Measurements from ENCODE around the gene LIN9. TPM values are rescaled to one million over a fixed set of nuclear protein-coding genes. Genes with fewer than 3 reads are reported as not detected.
"Not testable (repeated sequence)": the region's sequence is repeated elsewhere in the genome, so short reads cannot be mapped to it uniquely, and the experiment has no call there.

The LIN9 gene
- total RNA-seq, 1 donor, result 3.0 TPM

- no peak for DNase-seq (ENCODE audit: low read depth in 2 of 3, low spot score in 2 of 3)
These were observed 91.7 kb downstream of the LIN9 start for GRCh38 chr1:226217273-226217672.

DNA sequence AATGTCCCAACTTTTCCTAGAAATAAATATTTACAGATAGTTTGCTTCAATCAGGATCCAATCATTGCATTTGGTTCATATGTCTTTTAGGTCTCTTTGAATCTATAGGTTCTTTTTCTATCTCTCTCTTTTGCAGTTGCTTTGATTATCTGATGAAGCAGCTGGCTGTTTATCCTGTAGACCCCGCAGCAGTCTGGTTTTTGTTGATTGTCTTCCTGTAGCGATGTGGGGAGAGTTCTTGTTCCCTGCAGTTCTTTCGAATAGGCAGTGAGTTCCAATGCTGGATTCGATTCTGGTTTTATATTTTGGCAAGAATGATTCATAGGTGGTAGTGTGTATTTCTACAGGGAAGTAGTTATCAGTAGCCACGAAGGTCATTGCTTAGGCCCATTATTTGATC lies 92.9 kb downstream of the LIN9 start:
- DNase-seq (ENCODE audit: low read depth in 2 of 3, low spot score in 2 of 3), result peak in 1 of 3 donors; percentile 13

DNA sequence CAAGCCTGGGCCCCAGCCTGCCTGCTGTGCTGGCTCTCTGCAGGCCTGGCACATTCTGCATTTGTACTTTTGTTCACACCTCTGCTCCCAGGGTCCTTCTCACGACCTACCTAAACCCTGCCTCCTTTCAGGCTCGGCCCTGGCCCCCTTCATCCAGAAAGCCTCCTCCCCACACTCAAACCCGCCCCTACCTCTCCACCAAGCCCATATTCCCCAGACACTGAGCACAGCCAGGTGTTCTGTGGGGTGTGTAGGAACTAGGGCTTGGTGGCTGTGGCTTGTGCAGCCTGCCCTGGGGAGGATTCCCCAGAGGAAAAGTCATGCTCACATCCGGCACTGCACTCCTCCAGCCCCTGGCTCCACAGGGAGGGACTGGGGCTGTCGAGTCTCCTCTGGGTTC lies 93.7 kb downstream of the LIN9 start:
- DNase-seq (ENCODE audit: low read depth in 2 of 3, low spot score in 2 of 3), result no peak

GRCh38 chr1:226212545-226212944 lies 96.4 kb downstream of the LIN9 start:
- DNase-seq (ENCODE audit: low read depth in 2 of 3, low spot score in 2 of 3), result no peak

- no peak for DNase-seq (ENCODE audit: low read depth in 2 of 3, low spot score in 2 of 3)
These were observed 97.7 kb downstream of the LIN9 start for GRCh38 chr1:226211181-226211821.

- DNase-seq (ENCODE audit: low read depth in 2 of 3, low spot score in 2 of 3), result no peak
These were observed 98.3 kb downstream of the LIN9 start for GRCh38 chr1:226210571-226211176.

GRCh38 chr1:226209307-226210059 lies 99.5 kb downstream of the LIN9 start:
- DNase-seq (ENCODE audit: low read depth in 2 of 3, low spot score in 2 of 3), result no peak

DNA sequence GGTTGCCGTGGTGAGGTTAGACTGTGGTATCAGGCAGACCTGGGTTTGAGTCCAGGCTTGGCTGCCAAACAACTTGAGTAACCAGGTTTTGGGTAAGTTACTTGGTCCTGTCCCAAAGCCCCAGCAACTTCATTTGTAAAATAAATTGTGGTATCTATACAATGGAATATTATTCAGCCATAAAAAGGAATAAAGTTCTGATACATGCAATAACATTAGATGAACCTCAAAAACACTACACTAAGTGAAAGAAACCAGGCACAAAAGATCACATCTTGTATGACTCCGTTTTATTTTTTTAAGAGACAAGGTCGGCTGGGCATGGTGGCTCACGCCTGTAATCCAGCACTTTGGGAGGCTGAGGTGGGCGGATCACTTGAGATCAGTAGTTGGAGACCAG lies 101.9 kb downstream of the LIN9 start:
- DNase-seq (ENCODE audit: low read depth in 2 of 3, low spot score in 2 of 3), result no peak

DNA sequence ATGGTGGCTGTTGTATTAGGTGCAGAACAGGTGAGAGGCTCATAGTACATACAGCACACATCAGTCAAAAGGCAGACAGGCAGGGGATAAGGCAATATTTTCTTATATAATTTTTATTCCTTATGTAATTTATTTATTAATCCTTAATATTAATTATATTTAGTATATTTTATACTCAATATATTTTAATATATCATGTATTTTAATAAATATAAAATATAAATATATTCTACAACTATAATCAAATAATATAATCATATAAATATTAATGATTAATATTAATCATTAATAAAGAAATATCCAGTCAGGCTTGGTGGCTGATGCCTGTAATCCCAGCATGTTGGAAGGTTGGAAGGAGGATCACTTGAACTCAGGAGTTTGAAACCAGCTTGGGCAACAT lies 104.8 kb downstream of the LIN9 start:
- no peak for DNase-seq (ENCODE audit: low read depth in 2 of 3, low spot score in 2 of 3)

DNA sequence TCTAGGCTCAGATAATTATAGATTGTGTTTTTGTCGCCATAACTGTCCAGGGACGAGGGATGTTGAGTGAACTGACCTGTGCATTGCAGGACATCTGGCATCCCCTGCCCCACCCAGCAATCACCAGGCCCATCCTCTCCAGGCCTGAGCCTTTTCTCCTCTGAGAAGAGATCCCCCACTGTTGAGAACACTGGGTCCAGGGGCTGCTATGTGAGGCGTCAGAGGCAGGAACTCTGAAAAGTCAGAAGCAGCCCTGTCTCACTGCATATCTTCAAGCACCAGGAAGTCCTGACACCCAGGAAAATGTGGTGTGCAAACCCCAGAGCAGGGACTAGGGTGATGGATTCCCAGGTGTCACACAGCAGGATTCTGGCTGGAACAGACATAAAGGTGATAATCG lies 105.3 kb downstream of the LIN9 start:
- no peak for DNase-seq (ENCODE audit: low read depth in 2 of 3, low spot score in 2 of 3)

- no peak for DNase-seq (ENCODE audit: low read depth in 2 of 3, low spot score in 2 of 3)
These were observed 105.7 kb downstream of the LIN9 start for GRCh38 chr1:226203240-226203639.

GRCh38 chr1:226202666-226203065 lies 106.3 kb downstream of the LIN9 start:
- DNase-seq (ENCODE audit: low read depth in 2 of 3, low spot score in 2 of 3), result not testable (repeated sequence)

- DNase-seq (ENCODE audit: low read depth in 2 of 3, low spot score in 2 of 3), result no peak
These were observed 106.7 kb downstream of the LIN9 start for GRCh38 chr1:226202246-226202645.

DNA sequence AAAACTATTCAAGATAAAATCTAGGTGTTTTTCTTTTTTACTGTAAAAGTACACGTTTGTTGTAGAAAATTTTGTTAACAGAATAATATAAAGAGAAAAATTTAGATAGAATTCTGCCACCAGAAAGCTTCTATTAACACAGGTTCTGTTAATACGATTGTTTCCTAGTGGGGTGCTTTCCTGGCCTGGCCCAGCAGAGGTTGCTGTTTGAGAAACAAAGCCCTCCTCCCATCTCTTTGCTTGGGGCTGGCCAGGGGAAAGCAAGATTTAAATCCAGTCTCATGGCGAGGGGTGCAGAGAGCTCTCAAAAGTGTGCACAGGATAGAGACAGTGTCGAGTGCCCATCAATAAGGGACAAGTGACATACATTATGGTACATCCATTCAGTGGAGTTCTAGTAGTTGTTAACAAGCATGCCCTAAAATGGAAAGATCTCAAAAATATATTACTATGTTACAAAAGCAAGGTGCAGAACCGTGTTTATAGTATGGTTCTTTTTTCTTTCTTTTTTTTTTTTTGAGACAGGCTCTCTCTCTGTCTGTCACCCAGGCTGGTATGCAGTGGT lies 107.9 kb downstream of the LIN9 start:
- DNase-seq (ENCODE audit: low read depth in 2 of 3, low spot score in 2 of 3), result peak in 2 of 3 donors; percentile 29 to 53

DNA sequence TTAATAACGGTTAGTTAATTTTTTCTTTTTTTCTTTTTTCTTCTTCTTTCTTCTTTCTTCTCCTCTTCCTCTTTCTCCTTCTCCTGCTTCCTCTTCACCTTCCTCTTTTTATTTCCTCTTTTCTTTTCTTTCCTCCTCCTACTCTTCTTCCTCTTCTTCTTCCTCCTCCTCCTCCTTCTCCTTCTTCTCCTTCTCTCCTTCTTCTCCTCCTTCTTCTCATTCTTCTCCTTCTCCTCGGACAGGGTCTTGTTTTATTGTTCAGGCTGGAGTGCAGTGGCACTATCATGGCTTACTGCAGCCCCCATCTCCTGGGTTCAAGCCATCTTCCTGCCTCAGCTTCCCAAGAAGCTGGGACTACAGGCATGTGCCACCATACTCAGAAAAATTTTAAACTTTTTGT lies 109.0 kb downstream of the LIN9 start:
- DNase-seq (ENCODE audit: low read depth in 2 of 3, low spot score in 2 of 3), result no peak

GRCh38 chr1:226195144-226195543 lies 113.8 kb downstream of the LIN9 start:
- no peak for DNase-seq (ENCODE audit: low read depth in 2 of 3, low spot score in 2 of 3)

DNA sequence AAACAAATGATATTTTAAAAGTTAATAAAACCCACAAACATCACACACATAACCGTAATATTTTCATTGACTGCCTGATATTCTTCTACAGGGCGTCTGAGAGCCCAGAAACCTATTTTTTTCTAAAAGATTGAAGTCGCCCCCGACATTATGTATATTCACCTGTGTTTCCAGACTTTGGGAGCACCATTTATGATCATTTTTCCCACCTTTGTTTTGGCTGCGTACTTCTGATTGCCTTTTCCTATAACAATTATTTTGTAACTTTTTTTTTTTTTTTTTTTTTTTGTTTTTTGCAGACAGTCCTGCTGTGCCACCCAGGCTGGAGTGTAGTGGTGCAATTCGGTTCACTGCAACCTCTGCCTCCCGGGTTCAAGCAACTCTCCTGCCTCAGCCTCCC lies 121.6 kb downstream of the LIN9 start:
- DNase-seq (ENCODE audit: low read depth in 2 of 3, low spot score in 2 of 3), result no peak

DNA sequence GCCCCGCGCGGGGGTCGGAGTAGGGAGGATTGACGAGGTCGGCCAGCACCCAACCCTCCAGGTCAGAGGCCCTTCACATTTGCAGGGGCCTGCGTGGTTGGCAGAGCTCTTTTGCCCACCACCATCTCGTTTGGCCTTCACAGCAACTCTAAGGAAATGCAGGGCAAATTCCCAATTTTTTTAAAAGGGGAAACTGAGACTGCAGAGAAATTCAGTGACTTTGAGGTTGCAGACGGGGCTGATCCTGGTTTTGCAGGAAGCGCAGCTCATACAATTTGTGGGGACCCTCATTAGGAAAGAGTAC lies 122.0 kb downstream of the LIN9 start:
- no peak for DNase-seq (ENCODE audit: low read depth in 2 of 3, low spot score in 2 of 3)

DNA sequence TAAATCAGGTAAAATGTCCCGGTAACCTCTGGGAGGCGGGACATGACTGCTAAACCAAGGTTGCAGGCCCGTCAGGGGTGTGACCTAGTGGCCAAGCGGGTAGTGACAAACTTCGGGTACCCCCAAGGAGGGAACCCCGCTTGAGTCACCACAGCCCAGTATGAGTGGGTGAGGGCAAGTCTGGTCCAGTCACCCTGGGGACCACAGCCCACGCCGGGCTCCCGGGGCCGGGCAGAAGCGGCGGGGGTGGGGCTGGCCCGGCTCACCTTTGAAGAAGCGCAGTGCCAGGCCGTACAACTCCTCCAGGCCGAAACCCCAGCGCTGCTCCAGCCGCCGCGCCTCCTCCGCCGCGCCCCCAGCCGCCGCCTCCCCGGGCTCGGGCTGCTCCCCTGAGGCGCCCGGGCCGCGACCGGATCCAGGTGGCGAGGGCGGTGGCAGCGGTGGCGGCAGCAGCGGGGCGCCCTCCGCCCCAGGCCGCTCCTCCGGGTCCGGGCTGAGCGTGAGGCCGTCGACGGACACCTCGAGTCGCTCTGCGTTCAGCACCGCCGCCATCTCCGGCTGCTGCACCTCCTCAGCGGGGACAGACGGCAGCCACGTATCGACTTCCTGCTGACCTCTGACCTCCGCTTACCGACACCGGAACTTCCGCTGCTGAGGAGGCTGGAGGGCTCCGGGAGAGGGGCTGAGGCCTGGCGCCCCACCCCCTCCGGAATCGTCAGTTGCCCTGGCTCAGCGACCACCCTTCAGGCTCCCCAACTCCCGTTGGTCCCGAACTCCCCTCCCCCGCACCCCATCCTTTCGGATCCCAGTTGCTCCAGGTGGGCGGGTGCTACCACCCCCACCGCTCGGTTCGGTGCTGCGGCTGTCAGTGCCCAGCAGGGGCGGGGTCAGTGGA lies 122.6 kb downstream of the LIN9 start, which contains the start of gene ACBD3:
Gene ACBD3 (minus strand): TSS at position 618 of the 895 bp plus-strand sequence. CDS start 66 bp downstream, at position 552.
- DNase-seq (ENCODE audit: low read depth in 2 of 3, low spot score in 2 of 3), result peak; percentile 69 to 91 (median 89)

- DNase-seq (ENCODE audit: low read depth in 2 of 3, low spot score in 2 of 3), result no peak
These were observed 123.6 kb downstream of the LIN9 start for GRCh38 chr1:226185141-226186036.

All from hematopoietic multipotent progenitor cell (in vitro differentiated cells).